HepG2 (cell line): ENCODE results near the gene C22orf39. TPM values are rescaled to one million over a fixed set of nuclear protein-coding genes. Genes with fewer than 3 reads are reported as not detected.

Experiments used
- AGO1 ChIP-seq: fragments of 200-400 bp; formaldehyde crosslinking; IDR thresholded peaks from 2 replicates; pipeline ENCODE4 v1.6.1; 2017; ENCODE audit warnings: mild to moderate bottlenecking, low read depth, low read length, moderate library complexity; ENCODE audit not compliant: poor library complexity, severe bottlenecking
- ATF7-NPFF ChIP-seq: sonication (generic); formaldehyde crosslinking; IDR thresholded peaks from 2 replicates; pipeline ENCODE4 v1.8.1; 2023; ENCODE audit warnings: mild to moderate bottlenecking, low read depth, missing genetic modification reagents, moderate library complexity
- CSRNP1 ChIP-seq: sonication (generic); formaldehyde crosslinking; IDR thresholded peaks from 2 replicates; pipeline ENCODE4 v1.8.1; 2023; ENCODE audit warnings: mild to moderate bottlenecking, missing genetic modification reagents
- HOXD1 ChIP-seq: sonication (generic); formaldehyde crosslinking; IDR thresholded peaks from 2 replicates; pipeline ENCODE4 v1.5.0; 2020; ENCODE audit warnings: missing genetic modification reagents
- KLF15 ChIP-seq: sonication (generic); formaldehyde crosslinking; IDR thresholded peaks from 2 replicates; pipeline ENCODE4 v1.8.1; 2023; ENCODE audit warnings: borderline replicate concordance, mild to moderate bottlenecking, inconsistent platforms, missing genetic modification reagents, mixed read lengths
- NR2C2 ChIP-seq: sonication (generic); formaldehyde crosslinking; IDR thresholded peaks from 2 replicates; pipeline ENCODE4 v1.4.0; 2020; ENCODE audit warnings: missing genetic modification reagents, mild to moderate bottlenecking, moderate library complexity, borderline replicate concordance
- PHF21A ChIP-seq: sonication (generic); formaldehyde crosslinking; IDR thresholded peaks from 2 replicates; pipeline ENCODE4 v1.5.0; 2020; ENCODE audit warnings: mild to moderate bottlenecking, missing genetic modification reagents
- PRDM4 ChIP-seq: sonication (generic); formaldehyde crosslinking; IDR thresholded peaks from 2 replicates; pipeline ENCODE4 v1.9.0; 2021; ENCODE audit warnings: missing genetic modification reagents, borderline replicate concordance
- RARA ChIP-seq: IDR thresholded peaks from 2 replicates; pipeline ENCODE4 v1.6.1; 2016; ENCODE audit warnings: missing genetic modification reagents, missing compliant biosample characterization
- SMAD9 ChIP-seq: sonication (generic); formaldehyde crosslinking; IDR thresholded peaks from 2 replicates; pipeline ENCODE4 v1.5.1; 2020; ENCODE audit warnings: mild to moderate bottlenecking, missing genetic modification reagents
- STAT5B ChIP-seq: sonication (generic); formaldehyde crosslinking; IDR thresholded peaks from 2 replicates; pipeline ENCODE4 v1.4.0; 2020; ENCODE audit warnings: missing genetic modification reagents
- ZBTB10 ChIP-seq: sonication (generic); formaldehyde crosslinking; IDR thresholded peaks from 2 replicates; pipeline ENCODE4 v1.4.0; 2020; ENCODE audit warnings: missing genetic modification reagents, borderline replicate concordance
- ZMYM3 ChIP-seq: sonication (generic); formaldehyde crosslinking; IDR thresholded peaks from 2 replicates; pipeline ENCODE4 v1.5.1; 2020; ENCODE audit warnings: mild to moderate bottlenecking, missing genetic modification reagents
- ZNF34 ChIP-seq: sonication (generic); formaldehyde crosslinking; IDR thresholded peaks from 2 replicates; pipeline ENCODE4 v1.4.0; 2020; ENCODE audit warnings: mild to moderate bottlenecking, missing genetic modification reagents, borderline replicate concordance
- ZNF607 ChIP-seq: sonication (generic); formaldehyde crosslinking; IDR thresholded peaks from 2 replicates; pipeline ENCODE4 v1.5.1; 2020; ENCODE audit warnings: missing genetic modification reagents, mild to moderate bottlenecking, borderline replicate concordance
- ZNF768 ChIP-seq: sonication (generic); formaldehyde crosslinking; IDR thresholded peaks from 2 replicates; pipeline ENCODE4 v1.4.0; 2020; ENCODE audit warnings: missing genetic modification reagents
- ZNF775 ChIP-seq: sonication (generic); formaldehyde crosslinking; IDR thresholded peaks from 2 replicates; pipeline ENCODE4 v1.4.0; 2020; ENCODE audit warnings: missing genetic modification reagents, mild to moderate bottlenecking, moderate library complexity, borderline replicate concordance
- ZSCAN12 ChIP-seq: sonication (generic); formaldehyde crosslinking; IDR thresholded peaks from 2 replicates; pipeline ENCODE4 v1.9.0; 2021; ENCODE audit warnings: mild to moderate bottlenecking, missing genetic modification reagents
- polyA plus RNA-seq, 8 experiments: library from polyadenylated mRNA; depleted of rRNA in 3 of 8; stranded (reverse) in 7 of 8; unstranded in 1 of 8; fragments of >200 nt; fragmentation: Illumina TruSeq in 4 of 8; extraction: Trizol in 4 of 8; gene quantifications; 2 replicates each; pipeline versions ENCODE4 v1.2.1 to v1.2.3, GENCODE V29; 2011 to 2016; ENCODE audit warnings: low read depth in 4 of 8, missing spikeins in 1 of 8, mixed read lengths in 1 of 8; ENCODE audit not compliant: insufficient read depth in 1 of 8
- total RNA-seq, 5 experiments: library from RNA; depleted of rRNA; stranded (reverse); fragments of >200 nt; fragmentation: Illumina TruSeq; extraction: Trizol; gene quantifications; 2 replicates each; pipeline ENCODE4 v1.2.3, GENCODE V29; 2016; ENCODE audit warnings: low read depth in 1 of 5
- TF ChIP-seq, protein P1 (sequence below): fragments of 450-650 bp; IDR thresholded peaks from 2 replicates; pipeline ENCODE4 v1.6.1; 2017; ENCODE audit warnings: mild to moderate bottlenecking

C22orf39 gene
- total and polyA plus RNA-seq, 2 of the 13 experiments (the other 11 are each of a cell fraction or from before 2014, with no cell fraction given): 23.4 to 26.4 TPM

- TF ChIP-seq ZBTB10 (CRISPR knock-in tag) (peak; percentile 62; the same call in 1 of the 2 replicates), ZNF607 (CRISPR knock-in tag) (peak; percentile 97), SMAD9 (CRISPR knock-in tag) (peak; percentile 76; the same call in 1 of the 2 replicates), ZNF768 (peak; percentile 91), RARA (CRISPR knock-in tag) (peak; percentile 67), NR2C2 (CRISPR knock-in tag) (peak; percentile 64; the same call in 1 of the 2 replicates), ZNF34 (peak; percentile 91; the same call in 1 of the 2 replicates), ZMYM3 (CRISPR knock-in tag) (peak; percentile 79), KLF15 (peak; percentile 92; the same call in 1 of the 2 replicates), ZNF775 (CRISPR knock-in tag) (no peak), ZSCAN12 (CRISPR knock-in tag) (no peak), ATF7-NPFF (peak; percentile 93), HOXD1 (CRISPR knock-in tag) (peak; percentile 97), PRDM4 (CRISPR knock-in tag) (0 out of 2 replicates have a peak, but pooled peaks have one; percentile 61), CSRNP1 (CRISPR knock-in tag) (peak; percentile 96), PHF21A (peak; percentile 66), AGO1 (no peak), STAT5B (CRISPR knock-in tag) (peak; percentile 94; the same call in 1 of the 2 replicates)
- TF ChIP-seq, protein P1, sequence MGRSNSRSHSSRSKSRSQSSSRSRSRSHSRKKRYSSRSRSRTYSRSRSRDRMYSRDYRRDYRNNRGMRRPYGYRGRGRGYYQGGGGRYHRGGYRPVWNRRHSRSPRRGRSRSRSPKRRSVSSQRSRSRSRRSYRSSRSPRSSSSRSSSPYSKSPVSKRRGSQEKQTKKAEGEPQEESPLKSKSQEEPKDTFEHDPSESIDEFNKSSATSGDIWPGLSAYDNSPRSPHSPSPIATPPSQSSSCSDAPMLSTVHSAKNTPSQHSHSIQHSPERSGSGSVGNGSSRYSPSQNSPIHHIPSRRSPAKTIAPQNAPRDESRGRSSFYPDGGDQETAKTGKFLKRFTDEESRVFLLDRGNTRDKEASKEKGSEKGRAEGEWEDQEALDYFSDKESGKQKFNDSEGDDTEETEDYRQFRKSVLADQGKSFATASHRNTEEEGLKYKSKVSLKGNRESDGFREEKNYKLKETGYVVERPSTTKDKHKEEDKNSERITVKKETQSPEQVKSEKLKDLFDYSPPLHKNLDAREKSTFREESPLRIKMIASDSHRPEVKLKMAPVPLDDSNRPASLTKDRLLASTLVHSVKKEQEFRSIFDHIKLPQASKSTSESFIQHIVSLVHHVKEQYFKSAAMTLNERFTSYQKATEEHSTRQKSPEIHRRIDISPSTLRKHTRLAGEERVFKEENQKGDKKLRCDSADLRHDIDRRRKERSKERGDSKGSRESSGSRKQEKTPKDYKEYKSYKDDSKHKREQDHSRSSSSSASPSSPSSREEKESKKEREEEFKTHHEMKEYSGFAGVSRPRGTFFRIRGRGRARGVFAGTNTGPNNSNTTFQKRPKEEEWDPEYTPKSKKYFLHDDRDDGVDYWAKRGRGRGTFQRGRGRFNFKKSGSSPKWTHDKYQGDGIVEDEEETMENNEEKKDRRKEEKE: no peak
Observed at GRCh38 chr22:19432133-19432851, 15.2 kb downstream of the C22orf39 start, which contains the start of gene MRPL40 (continued).
